Measurements from ENCODE around the gene CAMTA1. TPM values are rescaled to one million over a fixed set of nuclear protein-coding genes. Genes with fewer than 3 reads are reported as not detected.

CAMTA1 gene
- total RNA-seq, 3 donors from 2014 or later, result 73.4 to 114 (median 82.6) TPM

- TF ChIP-seq CTCF (IDR thresholded peaks at IDR 0.05), result no peak
- ATAC-seq, result no peak
- Histone ChIP-seq H3K4me3 (no peak overlapping the region), H3K36me3 (ENCODE audit: low read depth) (no peaks in the 10 kb centered on the region), H3K9me3 (no peaks in the 10 kb centered on the region), H3K4me1 (ENCODE audit: low read depth) (peaks cover 17% of the 10 kb centered on the region)
- DNase-seq, result no peak
- intact Hi-C loops (cut with DNase I, micrococcal nuclease), result no loop called here
These were observed 896.1 kb downstream of the CAMTA1 start for GRCh38 chr1:7681401-7681800.

- no peak for TF ChIP-seq CTCF (IDR thresholded peaks at IDR 0.05)
- DNase-seq (peak in 1 of 3 donors; percentile 43), ATAC-seq (no peak)
- Histone ChIP-seq H3K36me3 (ENCODE audit: low read depth) (no peaks in the 10 kb centered on the region), H3K9me3 (no peaks in the 10 kb centered on the region), H3K4me3 (no peak overlapping the region), H3K4me1 (ENCODE audit: low read depth) (peaks cover 14% of the 10 kb centered on the region)
- intact Hi-C loops (cut with DNase I, micrococcal nuclease), result no loop called here
These were observed 898.3 kb downstream of the CAMTA1 start for GRCh38 chr1:7683521-7683920.

- intact Hi-C loops (cut with DNase I, micrococcal nuclease), result no loop called here
- no peak for ATAC-seq
- peaks cover 9% of the 10 kb centered on the region for H3K4me1 ChIP-seq (ENCODE audit: low read depth)
- no peak overlapping the region for H3K4me3 ChIP-seq
- H3K36me3 ChIP-seq (ENCODE audit: low read depth), result no peaks in the 10 kb centered on the region
- peak in 1 of 3 donors; percentile 17 for DNase-seq
- TF ChIP-seq CTCF (IDR thresholded peaks at IDR 0.05), result no peak
- no peaks in the 10 kb centered on the region for H3K9me3 ChIP-seq
These were observed 898.9 kb downstream of the CAMTA1 start for GRCh38 chr1:7684132-7684531.

- DNase-seq (peak in 1 of 3 donors; percentile 37), ATAC-seq (no peak)
- TF ChIP-seq CTCF (IDR thresholded peaks at IDR 0.05), result no peak
- intact Hi-C loops (cut with DNase I, micrococcal nuclease), result no loop called here
- no peak overlapping the region for H3K4me3 ChIP-seq
- peaks cover 1% of the 10 kb centered on the region for H3K4me1 ChIP-seq (ENCODE audit: low read depth)
- no peaks in the 10 kb centered on the region for H3K36me3 ChIP-seq (ENCODE audit: low read depth)
- no peaks in the 10 kb centered on the region for H3K9me3 ChIP-seq
These were observed 899.8 kb downstream of the CAMTA1 start for GRCh38 chr1:7684861-7685635.

- no peak for TF ChIP-seq CTCF (IDR thresholded peaks at IDR 0.05)
- Histone ChIP-seq H3K9me3 (no peaks in the 10 kb centered on the region), H3K4me1 (ENCODE audit: low read depth) (no peaks in the 10 kb centered on the region), H3K36me3 (ENCODE audit: low read depth) (no peaks in the 10 kb centered on the region), H3K4me3 (no peak overlapping the region)
- ATAC-seq (no peak), DNase-seq (peak in 1 of 3 donors; percentile 27)
- intact Hi-C loops (cut with DNase I, micrococcal nuclease), result no loop called here
These were observed 901.1 kb downstream of the CAMTA1 start for GRCh38 chr1:7686301-7686850.

Measured in mucosa of descending colon (tissue), 3 donors.